HG02981 (cell line): ENCODE data around the gene KLHL6.

Source experiments
- ATAC-seq: cut with Tn5 transposase; IDR thresholded peaks from one replicate; pipeline ENCODE4 v1.9.1; 2021; ENCODE audit warnings: mild to moderate bottlenecking, moderate library complexity; ENCODE audit not compliant: unreplicated experiment

KLHL6 gene

GRCh38 chr3:183508821-183509220, 46.7 kb downstream of the KLHL6 start:
- no peak for ATAC-seq

GRCh38 chr3:183507551-183507950, 48.0 kb downstream of the KLHL6 start:
- ATAC-seq: no peak

- ATAC-seq: no peak
Measured at GRCh38 chr3:183506674-183507320, 48.7 kb downstream of the KLHL6 start.

- no peak for ATAC-seq
Measured at GRCh38 chr3:183504597-183504996, 50.9 kb downstream of the KLHL6 start.

GRCh38 chr3:183503746-183504145, 51.8 kb downstream of the KLHL6 start:
- no peak for ATAC-seq

GRCh38 chr3:183502237-183503181, 53.0 kb downstream of the KLHL6 start:
- ATAC-seq: no peak

GRCh38 chr3:183500981-183501704, 54.4 kb downstream of the KLHL6 start:
- ATAC-seq: no peak

- no peak for ATAC-seq
Measured at GRCh38 chr3:183500319-183500718, 55.2 kb downstream of the KLHL6 start.

GRCh38 chr3:183498634-183499033, 56.9 kb downstream of the KLHL6 start:
- no peak for ATAC-seq

- no peak for ATAC-seq
Measured at GRCh38 chr3:183497313-183497712, 58.2 kb downstream of the KLHL6 start.

- no peak for ATAC-seq
Measured at GRCh38 chr3:183496311-183496710, 59.2 kb downstream of the KLHL6 start.

- no peak for ATAC-seq
Measured at GRCh38 chr3:183494341-183494740, 61.2 kb downstream of the KLHL6 start.

- no peak for ATAC-seq
Measured at GRCh38 chr3:183493296-183494045, 62.0 kb downstream of the KLHL6 start.

GRCh38 chr3:183492849-183493179, 62.7 kb downstream of the KLHL6 start:
- no peak for ATAC-seq

- ATAC-seq: no peak
Measured at GRCh38 chr3:183491923-183492848, 63.3 kb downstream of the KLHL6 start.

GRCh38 chr3:183491109-183491922, 64.2 kb downstream of the KLHL6 start:
- ATAC-seq: no peak

GRCh38 chr3:183490653-183491052, 64.9 kb downstream of the KLHL6 start:
- ATAC-seq: no peak

- ATAC-seq: no peak
Measured at GRCh38 chr3:183490211-183490601, 65.3 kb downstream of the KLHL6 start.
